ENCODE data around the gene KCND3.
A peak's percentile ranks its signal among the peaks of the same experiment; 100 is the strongest.
"Not testable (repeated sequence)": the region's sequence is repeated elsewhere in the genome, so short reads cannot be mapped to it uniquely, and the experiment has no call there.

Gene KCND3

GRCh38 chr1:111747282-111747734 lies 242.2 kb downstream of the KCND3 start:
- TF ChIP-seq ZFX (IDR thresholded peaks at IDR 0.05; ENCODE audit: borderline replicate concordance) (no peak), CTCF (IDR thresholded peaks at IDR 0.05) (peak; percentile 77)
- no peak overlapping the region for H3K27ac ChIP-seq

GRCh38 chr1:111746614-111746999 lies 242.9 kb downstream of the KCND3 start:
- TF ChIP-seq CTCF (IDR thresholded peaks at IDR 0.05) (no peak), ZFX (IDR thresholded peaks at IDR 0.05; ENCODE audit: borderline replicate concordance) (no peak)
- no peak overlapping the region for H3K27ac ChIP-seq

GRCh38 chr1:111745675-111746613 lies 243.5 kb downstream of the KCND3 start:
- H3K27ac ChIP-seq = no peak overlapping the region
- TF ChIP-seq ZFX (IDR thresholded peaks at IDR 0.05; ENCODE audit: borderline replicate concordance) (no peak), CTCF (IDR thresholded peaks at IDR 0.05) (no peak)

DNA sequence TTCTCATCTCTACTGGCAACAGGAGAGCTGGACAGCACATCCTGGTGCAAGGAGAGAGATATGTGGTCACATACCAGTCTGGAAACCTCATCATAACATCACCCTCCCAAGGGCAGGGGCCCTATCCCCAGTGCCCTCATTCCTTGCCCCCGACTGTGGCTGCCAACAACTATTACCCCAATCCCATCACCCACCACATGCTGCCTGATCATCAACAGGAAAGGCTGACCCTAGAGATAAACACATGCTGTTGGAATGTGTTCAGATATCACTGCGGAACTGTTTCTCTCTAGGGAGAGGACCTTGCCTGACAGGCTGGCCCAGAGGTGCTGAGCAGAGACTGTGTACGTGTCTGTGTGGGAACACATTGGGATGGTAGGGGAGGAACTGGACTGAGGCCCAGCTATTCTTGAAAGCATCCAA lies 245.8 kb downstream of the KCND3 start:
- H3K27ac ChIP-seq = no peak overlapping the region
- TF ChIP-seq CTCF (IDR thresholded peaks at IDR 0.05) (no peak), ZFX (IDR thresholded peaks at IDR 0.05; ENCODE audit: borderline replicate concordance) (no peak)

- TF ChIP-seq CTCF (IDR thresholded peaks at IDR 0.05) (no peak), ZFX (IDR thresholded peaks at IDR 0.05; ENCODE audit: borderline replicate concordance) (no peak)
- H3K27ac ChIP-seq = no peak overlapping the region
Observed at GRCh38 chr1:111742938-111743549, 246.4 kb downstream of the KCND3 start.

DNA sequence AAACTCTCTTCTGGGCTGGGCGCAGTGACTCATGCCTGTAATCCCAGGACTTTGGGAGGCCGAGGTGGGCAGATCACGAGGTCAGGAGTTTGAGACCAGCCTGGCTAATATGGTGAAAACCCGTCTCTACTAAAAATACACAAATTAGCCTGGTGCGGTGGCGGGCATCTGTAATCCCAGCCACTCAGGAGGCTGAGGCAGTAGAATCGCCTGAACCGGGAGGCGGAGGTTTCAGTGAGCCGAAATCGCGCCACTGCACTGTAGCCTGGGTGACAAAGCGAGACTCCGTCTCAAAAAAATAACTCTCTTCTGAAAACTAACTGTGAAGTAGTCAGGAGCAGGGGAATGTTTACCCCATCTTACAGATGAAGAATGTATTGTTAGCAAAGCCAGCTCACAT lies 247.2 kb downstream of the KCND3 start:
- not testable (repeated sequence) for H3K27ac ChIP-seq

GRCh38 chr1:111739925-111740765 lies 249.3 kb downstream of the KCND3 start:
- no peak for TF ChIP-seq ZFX (IDR thresholded peaks at IDR 0.05; ENCODE audit: borderline replicate concordance)
- no peak for TF ChIP-seq CTCF (IDR thresholded peaks at IDR 0.05)
- peak overlapping the region; percentile 70 for H3K27ac ChIP-seq

Measured in 22Rv1 (cell line).